COR-L47 (cell line): ENCODE results near the gene SLC12A2.

ENCODE experiments used
- DNase-seq: peaks from one replicate; lab custom pipeline; 2025; lab: John Stamatoyannopoulos, UW

SLC12A2 gene

DNA sequence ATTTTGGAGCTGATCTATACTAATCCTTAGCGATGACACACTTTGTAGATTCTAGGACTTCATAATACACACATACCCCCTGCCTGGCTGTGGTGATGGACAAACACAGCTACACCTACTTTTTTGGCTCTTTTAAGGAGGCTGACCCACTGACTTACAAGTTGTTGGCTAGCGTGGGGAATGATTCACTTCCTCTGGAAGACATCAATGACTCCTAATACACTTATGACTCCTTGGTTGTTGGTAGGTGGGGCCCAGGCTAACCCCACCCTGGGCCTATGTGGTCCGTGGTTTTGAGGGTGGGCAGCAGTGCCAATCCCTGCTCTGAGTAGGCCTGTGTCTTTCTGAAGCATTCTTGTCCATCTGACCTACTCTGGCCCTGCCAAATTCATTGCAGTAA lies 144.4 kb downstream of the SLC12A2 start:
- no peak for DNase-seq

DNA sequence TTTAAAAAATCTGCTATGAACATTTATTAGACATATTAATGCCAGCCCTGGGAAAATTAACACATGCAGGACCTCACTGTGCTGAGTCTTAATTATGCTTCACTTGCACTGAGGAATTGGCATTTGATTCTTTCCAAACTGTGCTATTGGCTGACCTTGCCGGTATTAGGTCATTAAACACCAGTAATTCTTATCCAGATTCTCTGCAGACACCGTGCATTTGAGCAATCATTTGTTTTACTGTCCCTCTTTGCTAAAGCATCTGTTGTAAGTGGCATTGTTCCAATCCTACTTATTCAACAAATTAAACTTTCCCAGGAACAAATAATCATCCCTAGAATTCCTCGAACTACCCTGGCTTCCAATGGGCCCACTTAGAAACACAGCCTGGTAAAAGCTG lies 145.0 kb downstream of the SLC12A2 start:
- no peak for DNase-seq

DNA sequence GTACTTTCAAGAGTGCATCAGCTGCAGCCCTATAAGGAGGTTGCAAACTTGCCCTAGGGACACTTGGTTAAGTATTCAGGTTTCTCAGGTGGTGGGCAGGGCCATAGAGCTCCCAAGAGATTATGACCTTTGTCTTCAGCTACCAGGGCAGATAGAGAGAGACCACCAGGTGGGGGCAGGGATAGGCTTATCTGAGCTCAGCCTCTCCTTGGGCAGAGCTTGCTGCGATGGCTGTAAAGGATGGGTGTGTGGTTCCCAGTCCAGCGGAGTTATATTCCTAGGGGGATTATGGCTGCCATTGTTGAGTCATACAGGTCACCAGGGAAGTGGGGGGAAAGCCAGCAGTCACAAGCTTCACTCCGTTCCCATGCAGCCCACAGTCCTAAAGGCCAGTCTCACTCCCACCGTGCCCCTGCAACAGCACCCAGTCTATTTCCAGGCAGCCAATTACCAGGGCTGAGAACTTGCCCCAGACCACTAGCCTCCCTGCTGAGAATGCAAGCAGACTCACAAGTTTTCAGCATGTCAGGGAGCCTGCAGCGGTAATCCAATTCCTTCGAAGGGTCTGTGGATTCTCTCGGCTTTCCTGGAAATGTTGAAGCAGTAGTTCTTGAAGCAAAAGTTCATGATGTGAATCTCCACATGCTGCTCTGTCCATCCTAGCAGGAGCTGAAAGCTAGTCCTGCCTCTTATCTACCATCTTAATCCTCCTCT lies 151.5 kb downstream of the SLC12A2 start:
- DNase-seq: no peak

DNA sequence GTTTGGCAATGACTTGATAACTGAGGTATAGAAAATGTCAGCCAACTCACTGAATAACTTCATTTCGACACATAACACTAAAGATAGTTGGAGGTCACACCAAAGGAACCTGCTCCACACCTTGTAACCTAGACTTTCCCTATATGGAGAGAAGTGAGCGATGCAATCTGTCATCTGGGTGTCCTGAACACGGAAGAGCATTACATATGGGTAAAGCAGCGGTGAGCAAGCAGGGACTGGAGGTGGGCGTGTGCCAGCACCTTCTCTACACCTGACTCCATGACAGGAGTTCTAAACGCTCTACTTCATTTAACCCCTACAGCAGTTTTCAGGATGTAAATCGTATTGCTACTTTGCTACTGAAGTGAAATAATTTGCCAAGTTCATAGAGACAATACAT lies 152.8 kb downstream of the SLC12A2 start:
- no peak for DNase-seq

DNA sequence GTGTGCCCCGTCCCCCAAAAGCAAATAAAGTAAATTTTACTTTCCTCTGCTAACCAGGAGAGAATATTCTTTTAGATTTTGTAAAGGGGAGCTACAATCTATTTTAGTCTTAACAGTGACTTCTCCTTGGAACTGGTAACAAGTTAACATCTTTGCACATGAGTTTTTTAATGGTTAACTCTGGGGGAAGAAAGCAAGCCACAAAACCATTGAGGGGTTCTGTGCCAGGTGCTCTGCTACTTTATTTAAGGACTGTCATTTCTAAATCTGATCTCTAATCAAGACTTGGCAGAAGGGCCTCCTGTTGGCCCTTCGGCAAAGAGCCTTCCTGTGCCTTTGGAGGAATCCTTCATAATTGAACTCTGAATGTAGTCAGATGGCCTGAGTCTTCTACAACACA lies 153.4 kb downstream of the SLC12A2 start:
- no peak for DNase-seq

DNA sequence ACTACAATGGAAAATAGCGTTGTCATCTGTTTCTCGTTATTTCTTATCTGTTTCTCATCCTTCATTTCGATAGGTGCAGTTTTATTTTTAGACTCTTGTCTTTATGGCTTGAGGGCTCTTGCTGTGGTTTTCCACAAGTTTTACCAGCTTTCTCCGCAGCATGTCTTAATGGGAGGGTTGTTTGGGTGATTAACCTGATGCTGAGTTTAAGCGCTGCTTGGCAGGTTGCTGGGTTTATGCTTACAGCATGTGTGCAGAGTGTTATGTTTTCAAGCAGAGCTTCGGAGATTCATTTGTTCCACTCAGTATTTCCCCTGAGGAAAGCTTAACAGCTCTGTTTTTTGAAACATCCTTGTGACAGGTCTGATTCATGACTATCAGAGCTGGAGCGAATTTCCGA lies 154.0 kb downstream of the SLC12A2 start:
- DNase-seq: no peak
